Gastroesophageal sphincter (tissue), 3 donors: ENCODE data around the gene GSG1L.

ENCODE experiments used
- POLR2A ChIP-seq, 2 donors: fragments of 450-650 bp; IDR thresholded peaks; one replicate each; pipeline ENCODE4 v1.6.1; 2017; ENCODE audit warnings: antibody characterized with exemption in 2 of 2, mild to moderate bottlenecking in 2 of 2, moderate library complexity in 1 of 2
- POLR2AphosphoS5 ChIP-seq: sonication (generic); formaldehyde crosslinking; IDR thresholded peaks from one replicate; pipeline ENCODE4 v1.6.1; 2017; ENCODE audit warnings: antibody characterized with exemption
- TF ChIP-seq, protein P1 (sequence below), 4 experiments: fragments of 200-600 bp in 2 of 4; fragments of 450-650 bp in 2 of 4; sonication (generic) in 1 of 4; IDR thresholded peaks; one replicate each; pipeline ENCODE4 v1.5.1; 2017 to 2019; ENCODE audit warnings: antibody characterized with exemption in 4 of 4, mild to moderate bottlenecking in 2 of 4, moderate library complexity in 2 of 4

DNA sequence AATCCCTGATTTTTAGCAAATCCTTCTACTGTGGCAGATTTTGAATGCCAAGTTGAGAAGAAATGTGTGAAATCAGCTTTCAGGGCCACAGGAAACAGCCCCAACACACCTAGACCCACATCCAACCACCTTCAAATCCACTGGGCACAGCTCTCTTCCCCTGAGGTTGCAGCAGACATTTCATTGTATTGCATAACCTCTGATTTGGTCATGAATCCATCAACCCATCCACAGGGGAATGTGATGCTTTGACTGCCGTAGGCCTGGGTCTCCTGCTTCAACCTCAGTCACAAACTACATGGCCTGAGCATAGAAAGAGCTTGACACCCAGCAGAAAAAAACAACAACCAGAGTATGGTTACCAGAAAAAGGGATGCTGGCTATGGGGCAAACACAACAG, 145.6 kb downstream of the GSG1L start:
- TF ChIP-seq, protein P1, sequence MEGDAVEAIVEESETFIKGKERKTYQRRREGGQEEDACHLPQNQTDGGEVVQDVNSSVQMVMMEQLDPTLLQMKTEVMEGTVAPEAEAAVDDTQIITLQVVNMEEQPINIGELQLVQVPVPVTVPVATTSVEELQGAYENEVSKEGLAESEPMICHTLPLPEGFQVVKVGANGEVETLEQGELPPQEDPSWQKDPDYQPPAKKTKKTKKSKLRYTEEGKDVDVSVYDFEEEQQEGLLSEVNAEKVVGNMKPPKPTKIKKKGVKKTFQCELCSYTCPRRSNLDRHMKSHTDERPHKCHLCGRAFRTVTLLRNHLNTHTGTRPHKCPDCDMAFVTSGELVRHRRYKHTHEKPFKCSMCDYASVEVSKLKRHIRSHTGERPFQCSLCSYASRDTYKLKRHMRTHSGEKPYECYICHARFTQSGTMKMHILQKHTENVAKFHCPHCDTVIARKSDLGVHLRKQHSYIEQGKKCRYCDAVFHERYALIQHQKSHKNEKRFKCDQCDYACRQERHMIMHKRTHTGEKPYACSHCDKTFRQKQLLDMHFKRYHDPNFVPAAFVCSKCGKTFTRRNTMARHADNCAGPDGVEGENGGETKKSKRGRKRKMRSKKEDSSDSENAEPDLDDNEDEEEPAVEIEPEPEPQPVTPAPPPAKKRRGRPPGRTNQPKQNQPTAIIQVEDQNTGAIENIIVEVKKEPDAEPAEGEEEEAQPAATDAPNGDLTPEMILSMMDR (IDR thresholded peaks at IDR 0.05), result no peak
- TF ChIP-seq POLR2AphosphoS5, result no peak
- no peak for TF ChIP-seq POLR2A (IDR thresholded peaks at IDR 0.05)
